PC-9 (cell line): ENCODE results near the gene C20orf144. TPM values are rescaled to one million over a fixed set of nuclear protein-coding genes. Genes with fewer than 3 reads are reported as not detected.

Experiments
- BruUV-seq: library from RNA; stranded (reverse); fragments of 400-500 nt; replicated peaks from 2 replicates; lab custom pipeline; 2021; lab: Mats Ljungman, UMichigan
- CTCF ChIA-PET: fragments of 300-600 bp; sonication (Branson Sonifier 250); formaldehyde crosslinking; loops from one replicate; lab custom pipeline; 2022; ENCODE audit warnings: antibody characterized with exemption; lab: Charles Lee
- POLR2A ChIA-PET: fragments of 300-600 bp; sonication (Branson Sonifier 250); formaldehyde crosslinking; loops from one replicate; lab custom pipeline; 2022; ENCODE audit warnings: antibody characterized with exemption; ENCODE audit not compliant: unreplicated experiment; lab: Charles Lee
- DNase-seq, 2 experiments: peaks; one replicate each; pipeline versions ENCODE4 v3.0.0 to v3.0.0-alpha.2; 2015 to 2022; ENCODE audit warnings: mixed read lengths in 1 of 2
- H2AFZ ChIP-seq: fragments of 200-600 bp; sonication (generic); 2 replicates; pipeline ENCODE4 v1.8.1; 2017; ENCODE audit warnings: antibody characterized with exemption
- H3F3A ChIP-seq: fragments of 200-600 bp; sonication (generic); 2 replicates; pipeline ENCODE4 v1.8.1; 2017; ENCODE audit warnings: antibody characterized with exemption, mild to moderate bottlenecking, low read depth; ENCODE audit not compliant: insufficient read depth
- H3K27ac ChIP-seq: fragments of 200-600 bp; sonication (generic); 2 replicates; pipeline ENCODE4 v1.6.1; 2016; ENCODE audit warnings: mixed run types
- H3K27me3 ChIP-seq: fragments of 200-600 bp; sonication (generic); 2 replicates; pipeline ENCODE4 v1.6.1; 2016; ENCODE audit warnings: low read depth, mixed run types; ENCODE audit not compliant: insufficient read depth
- H3K36me3 ChIP-seq: fragments of 200-600 bp; sonication (generic); 2 replicates; pipeline ENCODE4 v1.6.1; 2016; ENCODE audit warnings: low read depth, mixed run types
- H3K4me1 ChIP-seq: fragments of 200-600 bp; sonication (generic); replicated peaks from 2 replicates; pipeline ENCODE4 v1.6.1; 2016; ENCODE audit warnings: mixed run types; ENCODE audit not compliant: insufficient read depth
- H3K4me2 ChIP-seq: fragments of 200-600 bp; sonication (generic); 2 replicates; pipeline ENCODE4 v1.6.1; 2017; ENCODE audit warnings: mixed run types
- H3K4me3 ChIP-seq: fragments of 200-600 bp; sonication (generic); 2 replicates; pipeline ENCODE4 v1.6.1; 2016; ENCODE audit warnings: mixed run types
- H3K79me2 ChIP-seq: fragments of 200-600 bp; sonication (generic); 2 replicates; pipeline ENCODE4 v1.6.1; 2017; ENCODE audit warnings: low read depth, mixed run types
- H3K9me2 ChIP-seq: fragments of 200-600 bp; sonication (generic); 2 replicates; pipeline ENCODE4 v1.8.1; 2017; ENCODE audit warnings: mild to moderate bottlenecking; ENCODE audit not compliant: insufficient read depth
- H3K9me3 ChIP-seq: fragments of 200-600 bp; sonication (generic); 2 replicates; pipeline ENCODE4 v1.8.1; 2016; ENCODE audit warnings: low read depth; ENCODE audit not compliant: insufficient read depth
- H4K20me1 ChIP-seq: fragments of 200-600 bp; sonication (generic); 2 replicates; pipeline ENCODE4 v1.8.1; 2017; ENCODE audit not compliant: insufficient read depth
- CTCF ChIP-seq: fragments of 200-600 bp; sonication (generic); conservative IDR thresholded peaks from 2 replicates; pipeline ENCODE4 v1.6.1; 2017; ENCODE audit warnings: mixed run types, antibody characterized with exemption, mild to moderate bottlenecking, moderate library complexity
- EZH2 ChIP-seq: fragments of 200-600 bp; sonication (generic); IDR thresholded peaks from 2 replicates; pipeline ENCODE4 v1.8.0; 2017; ENCODE audit warnings: antibody characterized with exemption, low read depth
- intact Hi-C: fragments of 100-400 bp; cut with micrococcal nuclease; formaldehyde crosslinking; loops from one replicate; pipeline ENCODE4 v1.10.0; 2022; ENCODE audit not compliant: unreplicated experiment
- total RNA-seq: library from RNA; stranded (reverse); gene quantifications from 2 replicates; pipeline ENCODE4 v1.2.3, GENCODE V29; 2021

The C20orf144 gene
- total RNA-seq, 1 experiment from 2014 or later = 0.20 TPM

DNA sequence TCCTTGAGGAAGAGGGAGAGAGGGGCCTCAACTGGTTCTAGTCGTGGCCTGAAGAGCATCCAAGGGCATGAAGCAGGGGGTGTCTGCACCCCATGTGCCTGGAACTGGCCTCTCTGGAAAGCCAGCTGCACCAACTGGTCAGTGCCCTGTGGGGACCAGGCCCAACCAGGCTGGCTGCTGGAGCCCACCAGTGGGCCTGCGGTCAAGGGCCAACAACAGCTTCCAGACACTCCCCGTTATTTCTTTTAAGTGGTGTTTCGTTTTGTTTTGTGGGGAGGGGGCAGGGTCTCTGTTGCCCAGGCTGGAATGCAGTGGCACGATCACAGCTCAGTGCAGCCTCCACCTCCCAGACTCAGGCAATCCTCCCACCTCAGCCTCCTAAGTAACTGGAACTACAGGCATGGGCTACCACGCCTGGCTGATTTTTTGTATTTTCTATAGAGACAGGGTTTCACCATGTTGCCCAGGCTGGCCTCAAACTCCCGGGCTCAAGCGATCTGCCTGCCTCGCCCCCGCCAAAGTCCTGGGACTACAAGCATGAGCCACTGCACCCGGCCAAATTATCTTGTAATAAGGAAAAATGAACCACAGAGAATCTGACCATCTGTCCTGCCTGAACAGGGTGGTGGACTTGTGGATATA, 11.9 kb upstream of the C20orf144 start:
- Histone ChIP-seq H3K36me3 (no peaks in the 10 kb centered on the region), H2AFZ (no peak overlapping the region), H3K4me3 (no peak overlapping the region), H3K9me3 (no peaks in the 10 kb centered on the region), H3F3A (peaks cover 32% of the 10 kb centered on the region), H4K20me1 (no peaks in the 10 kb centered on the region), H3K4me2 (peak overlapping the region; percentile 48), H3K79me2 (no peaks in the 10 kb centered on the region), H3K27ac (no peak overlapping the region), H3K9me2 (no peaks in the 10 kb centered on the region), H3K27me3 (no peaks in the 10 kb centered on the region), H3K4me1 (peaks cover 44% of the 10 kb centered on the region)
- ChIA-PET CTCF (interaction anchor here (0.5 to 0.6 kb wide), 2 partner anchors 193 to 473 kb away, joined by 4 to 5 read pairs; no protein-coding TSS in a partner anchor), POLR2A (interaction anchor here (0.7 kb wide), 1 partner anchor 82 kb away, joined by 3 read pairs; no protein-coding TSS in a partner anchor)
- intact Hi-C loops = loop anchor here (2.0 to 5.0 kb wide), 2 partner anchors 193 to 248 kb away; partner anchors contain the start of gene CDK5RAP1
- no peak for TF ChIP-seq EZH2
- TF ChIP-seq CTCF = no peak
- DNase-seq = no peak
- BruUV-seq = no TSS peak

DNA sequence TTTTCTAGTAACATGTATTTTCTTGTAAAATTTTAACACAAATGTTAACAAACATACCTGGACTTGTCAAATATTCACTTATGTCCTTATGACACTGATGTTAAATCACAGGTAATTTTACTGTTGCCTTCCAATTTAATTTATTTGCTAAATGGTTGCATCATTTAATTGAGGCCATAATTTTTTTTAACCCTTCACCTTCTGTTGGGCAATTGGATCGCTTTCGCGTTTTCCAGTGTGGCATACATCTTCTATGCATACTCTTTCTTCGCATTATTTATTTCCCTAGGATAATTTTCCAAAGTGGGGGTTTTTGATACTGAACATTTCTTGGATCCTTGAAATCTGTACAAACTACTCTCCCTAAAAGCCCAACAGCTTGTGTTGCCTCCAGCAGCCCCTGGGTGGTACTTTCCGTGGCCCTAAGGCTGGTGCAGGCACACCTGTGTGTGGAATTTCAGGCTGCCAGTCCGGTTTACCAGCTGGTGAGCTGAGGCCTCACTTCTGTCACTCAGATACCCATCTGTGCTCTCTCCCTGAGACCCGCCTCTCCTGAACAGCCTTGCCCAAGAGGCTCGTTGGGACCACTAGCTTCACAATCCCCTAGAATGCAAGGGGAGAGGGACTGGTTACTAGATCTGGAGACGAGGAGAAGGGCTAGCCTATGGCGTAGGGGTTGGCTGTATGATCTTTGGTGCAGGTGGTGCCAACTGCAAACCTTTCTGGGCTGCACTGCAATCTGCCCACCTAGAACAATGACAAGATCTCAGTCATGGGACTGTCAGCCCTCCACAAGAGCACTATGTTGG, 11.2 kb upstream of the C20orf144 start:
- ChIA-PET POLR2A (no interaction called here), CTCF (interaction anchor here (0.5 to 0.6 kb wide), 2 partner anchors 193 to 472 kb away, joined by 4 to 5 read pairs; no protein-coding TSS in a partner anchor)

More for the DNA sequence above, 11.2 kb upstream of the C20orf144 start:
- H2AFZ ChIP-seq = no peak overlapping the region
- no peaks in the 10 kb centered on the region for H3K9me2 ChIP-seq
- no peaks in the 10 kb centered on the region for H3K79me2 ChIP-seq
- H3K4me3 ChIP-seq = no peak overlapping the region
- TF ChIP-seq CTCF (0 out of 2 replicates have a peak, but pooled peaks have one; percentile 25), EZH2 (no peak)
- H3K4me1 ChIP-seq = peaks cover 48% of the 10 kb centered on the region
- H3K27me3 ChIP-seq = no peaks in the 10 kb centered on the region
- H3K9me3 ChIP-seq = no peaks in the 10 kb centered on the region
- no TSS peak for BruUV-seq
- H3K27ac ChIP-seq = no peak overlapping the region
- H3K4me2 ChIP-seq = peak overlapping the region; percentile 48
- intact Hi-C loops = loop anchor here (2.0 to 5.0 kb wide), 2 partner anchors 194 to 249 kb away; partner anchors contain the start of gene CDK5RAP1
- H3F3A ChIP-seq = peaks cover 32% of the 10 kb centered on the region
- no peaks in the 10 kb centered on the region for H3K36me3 ChIP-seq
- no peaks in the 10 kb centered on the region for H4K20me1 ChIP-seq
- peak; percentile 81 to 82 for DNase-seq
